Hepatocyte (in vitro differentiated cells): Measurements from ENCODE around the gene TK2.

ENCODE experiments used
- CTCF ChIP-seq: fragments of 200-600 bp; sonication (generic); IDR thresholded peaks from 2 replicates; pipeline ENCODE4 v1.5.1; 2016; ENCODE audit warnings: antibody characterized with exemption, mild to moderate bottlenecking; ENCODE audit not compliant: poor library complexity
- EZH2 ChIP-seq: fragments of 200-600 bp; sonication (generic); IDR thresholded peaks from 2 replicates; pipeline ENCODE4 v1.6.1; 2016; ENCODE audit warnings: antibody characterized with exemption, mild to moderate bottlenecking, borderline replicate concordance
- EZH2phosphoT487 ChIP-seq: fragments of 200-600 bp; sonication (generic); IDR thresholded peaks from one replicate; pipeline ENCODE4 v1.6.1; 2018; ENCODE audit warnings: antibody characterized with exemption, mild to moderate bottlenecking, low read depth, moderate library complexity; ENCODE audit not compliant: unreplicated experiment, severe bottlenecking

- no peak for TF ChIP-seq CTCF
- TF ChIP-seq EZH2, result no peak
- no peak for TF ChIP-seq EZH2phosphoT487
Measured at GRCh38 chr16:66521252-66521713, 28.6 kb downstream of the TK2 start.
